H1 (cell line): ENCODE data around the gene GPR15LG. TPM values are rescaled to one million over a fixed set of nuclear protein-coding genes. Genes with fewer than 3 reads are reported as not detected.

Source experiments
- CHD2 ChIP-seq: IDR thresholded peaks from 2 replicates; pipeline ENCODE4 v1.6.1; 2012; ENCODE audit warnings: low read length, improper control_type of control experiment
- CHD7 ChIP-seq: fragments of 300-600 bp; sonication (generic); IDR thresholded peaks from 2 replicates; pipeline ENCODE4 v1.7.1; 2012; ENCODE audit warnings: low read length, moderate library complexity, mild to moderate bottlenecking, inconsistent platforms; ENCODE audit not compliant: insufficient replicate concordance
- polyA plus RNA-seq, 7 experiments: library from polyadenylated mRNA; depleted of rRNA in 3 of 7; stranded (reverse) in 5 of 7; unstranded in 2 of 7; fragments of >200 nt in 5 of 7; fragments of 200-250 nt in 2 of 7; gene quantifications; 1 replicate in 5 of 7; 2 replicates in 1 of 7; 4 replicates in 1 of 7; pipeline versions ENCODE4 v1.2.1 to v1.2.3, GENCODE V29; 2011 to 2013; ENCODE audit warnings: missing spikeins in 2 of 7, mixed read lengths in 2 of 7
- total RNA-seq: library from RNA; stranded (reverse); fragmentation: NEBNext Ultra II Directional; extraction: Animal tissue kit (Norgen Biotek cat#: 25700); gene quantifications from 2 replicates; pipeline ENCODE4 v1.2.1, GENCODE V29; 2021

Gene GPR15LG
- total and polyA plus RNA-seq, 2 of the 8 experiments (the other 6 are each of a cell fraction or from before 2014, with no cell fraction given), result not detected

GRCh38 chr10:84158550-84158949 is 15.1 kb upstream of the GPR15LG start (continued):
- TF ChIP-seq CHD7 (no peak), CHD2 (no peak)
